ENCODE data around the gene NKAIN2.

Gene NKAIN2

DNA sequence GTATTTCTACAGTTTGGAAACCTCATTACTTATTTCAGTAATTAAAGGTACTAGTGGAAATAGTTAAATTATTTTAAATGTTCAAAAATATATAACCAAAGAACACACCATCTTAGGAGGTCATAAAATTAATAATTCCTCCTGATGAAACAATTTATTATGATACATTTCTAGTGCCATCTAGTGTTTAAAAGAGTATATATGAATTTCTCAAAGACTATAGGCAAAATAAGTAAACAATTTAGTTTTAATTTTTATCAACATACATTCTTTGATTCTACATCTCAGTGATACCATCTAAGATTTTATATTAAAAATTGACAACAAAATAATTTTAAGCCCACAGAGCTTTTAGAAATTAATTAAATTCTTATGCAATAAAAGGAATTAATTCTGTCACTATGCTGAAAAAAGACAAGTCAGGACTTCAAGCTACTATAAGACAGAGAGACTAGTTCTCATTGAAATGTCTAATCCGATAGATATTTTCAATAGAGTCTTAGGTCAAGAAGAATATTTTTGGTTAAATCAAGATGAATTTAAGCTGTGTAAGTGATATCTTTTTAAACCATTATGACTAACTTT, 1050.8 kb downstream of the NKAIN2 start:
- DNase-seq (ENCODE audit: low read depth), result no peak

DNA sequence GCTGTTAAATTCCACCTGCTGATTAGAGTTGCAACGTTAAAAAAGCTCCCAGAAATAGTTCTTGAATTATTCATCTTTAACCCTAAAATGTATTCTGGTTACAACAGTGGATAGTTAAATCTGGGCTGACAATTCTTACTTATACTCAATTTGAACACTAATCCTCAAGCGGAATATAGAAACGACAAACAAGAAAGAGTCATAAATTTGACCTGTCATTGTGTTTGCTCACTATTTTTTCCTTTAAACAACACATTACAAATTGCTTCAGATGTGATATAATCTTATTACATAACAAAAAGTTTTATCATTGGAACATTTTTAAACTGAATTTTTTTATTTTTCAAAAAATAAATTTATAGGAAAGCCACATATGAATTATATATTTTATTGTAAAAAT, 1054.1 kb downstream of the NKAIN2 start:
- DNase-seq (ENCODE audit: low read depth), result no peak

DNA sequence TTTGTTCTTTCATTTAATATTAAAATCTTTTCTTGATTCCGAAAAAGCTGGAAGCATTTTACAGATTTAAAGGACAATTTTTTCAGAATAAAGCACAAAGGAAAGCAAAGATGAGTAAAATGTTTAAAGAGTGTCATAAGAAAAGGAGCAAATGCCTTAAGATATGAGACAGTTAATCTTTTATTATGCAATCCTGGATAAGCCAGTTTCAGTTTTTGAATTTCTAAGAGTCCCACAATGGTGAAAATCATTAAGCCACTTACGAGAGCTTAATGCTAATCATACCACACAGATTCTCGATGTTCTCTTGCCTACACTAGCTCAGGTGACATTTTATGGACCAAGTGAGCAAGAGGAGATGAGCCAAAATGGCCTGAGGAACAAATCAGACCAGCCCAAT, 1054.9 kb downstream of the NKAIN2 start:
- DNase-seq (ENCODE audit: low read depth), result no peak

- no peak for DNase-seq (ENCODE audit: low read depth)
Measured at GRCh38 chr6:124859366-124859765, 1055.7 kb downstream of the NKAIN2 start.

GRCh38 chr6:124866040-124866439, 1062.4 kb downstream of the NKAIN2 start:
- DNase-seq (ENCODE audit: low read depth), result no peak

DNA sequence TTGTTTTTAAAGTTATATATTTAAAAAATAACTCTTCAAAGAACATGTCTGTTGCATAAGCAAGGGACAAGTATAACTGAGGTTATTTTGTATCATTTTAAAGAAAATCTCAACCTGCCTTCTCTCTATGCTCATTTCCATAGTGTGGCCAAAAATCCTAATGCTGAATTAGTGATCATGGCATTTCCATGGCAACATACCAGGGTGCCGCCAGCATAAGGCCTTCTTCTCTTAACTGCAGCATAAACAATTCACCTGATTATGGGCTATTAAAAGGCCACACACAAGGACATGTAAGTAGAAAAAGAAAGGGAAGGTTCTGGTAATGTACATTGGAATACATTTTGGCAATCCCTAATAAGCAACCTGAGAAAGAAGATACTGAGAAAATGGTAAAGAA, 1063.5 kb downstream of the NKAIN2 start:
- DNase-seq (ENCODE audit: low read depth), result no peak

DNA sequence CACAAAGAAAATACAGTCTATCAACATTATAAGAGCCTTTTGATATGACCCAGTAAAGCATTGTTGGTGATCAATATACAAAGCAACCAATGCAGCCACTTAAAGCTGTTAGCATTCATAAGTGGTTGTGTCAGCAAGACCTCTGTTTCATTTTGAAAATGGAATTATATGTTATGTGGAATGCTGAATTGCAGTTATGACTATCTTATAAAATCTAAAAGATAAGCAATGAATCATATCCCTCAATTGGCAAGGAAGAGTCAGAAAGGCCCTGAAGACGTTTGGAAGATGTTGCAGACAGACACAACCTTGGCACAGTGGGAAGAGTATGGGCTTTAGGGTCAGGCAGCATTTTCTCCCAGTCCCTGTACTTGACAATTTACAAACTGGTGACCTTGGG, 1064.8 kb downstream of the NKAIN2 start:
- no peak for DNase-seq (ENCODE audit: low read depth)

DNA sequence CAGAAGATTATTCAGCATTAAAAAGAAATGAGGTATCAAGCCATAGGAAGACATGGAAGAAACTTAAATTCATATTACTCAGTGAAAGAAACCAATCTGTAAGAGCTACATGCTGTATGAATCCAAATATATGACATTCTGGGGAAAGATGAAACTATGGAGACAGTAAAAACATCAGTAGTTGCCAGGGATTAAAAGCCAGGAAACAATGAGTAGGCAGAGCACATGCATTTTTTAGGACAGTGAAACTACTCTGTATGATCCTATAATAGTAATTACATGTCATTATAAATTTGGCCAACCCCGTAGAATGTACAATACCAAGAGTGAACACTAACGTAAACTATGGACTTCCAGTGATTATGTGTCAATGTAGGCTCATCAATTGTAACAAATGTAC, 1065.8 kb downstream of the NKAIN2 start:
- DNase-seq (ENCODE audit: low read depth), result no peak

- DNase-seq (ENCODE audit: low read depth), result no peak
Measured at GRCh38 chr6:124870611-124871459, 1067.2 kb downstream of the NKAIN2 start.

- DNase-seq (ENCODE audit: low read depth), result no peak
Measured at GRCh38 chr6:124872361-124873065, 1068.8 kb downstream of the NKAIN2 start.

DNA sequence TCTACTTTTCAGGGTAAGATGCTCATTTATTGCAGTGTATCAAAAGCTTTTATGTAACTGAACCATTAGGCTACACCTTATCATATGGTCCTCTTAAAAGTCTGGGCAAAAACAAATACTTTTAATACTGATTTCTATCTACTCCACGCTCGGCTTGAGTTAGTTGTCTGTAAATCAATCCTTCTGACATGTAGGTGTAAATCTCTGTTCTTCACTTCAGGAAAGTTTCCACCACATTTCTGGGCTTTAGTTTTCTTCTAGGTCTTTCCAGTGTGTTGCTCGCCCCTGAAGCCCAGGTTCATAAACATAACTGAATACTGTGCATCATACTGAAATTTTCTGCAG, 1069.4 kb downstream of the NKAIN2 start:
- no peak for DNase-seq (ENCODE audit: low read depth)

Data from stimulated activated CD8-positive, alpha-beta memory T cell treated with anti-CD3 and anti-CD28 coated beads, Interleukin-7, amount 100 ng/mL, for 24 hours (primary cell).